Colonic mucosa (tissue), 4 donors: Measurements from ENCODE around the gene ARID5B. TPM values are rescaled to one million over a fixed set of nuclear protein-coding genes. Genes with fewer than 3 reads are reported as not detected.

Experiments
- DNase-seq: peaks from one replicate; pipeline ENCODE4 v3.0.0-alpha.2; 2020
- H3K27ac ChIP-seq: fragments of 200-600 bp; one replicate; pipeline ENCODE4 v1.8.0; 2021
- H3K27me3 ChIP-seq: fragments of 200-600 bp; one replicate; pipeline ENCODE4 v1.8.0; 2021
- H3K36me3 ChIP-seq: fragments of 200-600 bp; one replicate; pipeline ENCODE4 v1.8.0; 2021
- H3K4me1 ChIP-seq: fragments of 200-600 bp; one replicate; pipeline ENCODE4 v1.8.0; 2021; ENCODE audit warnings: mild to moderate bottlenecking
- H3K4me3 ChIP-seq: fragments of 200-600 bp; one replicate; pipeline ENCODE4 v1.8.0; 2021
- H3K9ac ChIP-seq, 2 donors: one replicate each; pipeline ENCODE4 v1.7.0; 2013; ENCODE audit warnings: control low read depth in 2 of 2, low read depth in 2 of 2, low read length in 2 of 2
- H3K9me3 ChIP-seq: fragments of 200-600 bp; one replicate; pipeline ENCODE4 v1.8.0; 2021
- CTCF ChIP-seq: fragments of 200-600 bp; IDR thresholded peaks from one replicate; pipeline ENCODE4 v1.8.0; 2022; ENCODE audit warnings: antibody characterized with exemption, mild to moderate bottlenecking
- intact Hi-C: fragments of 100-400 bp; cut with DNase I; formaldehyde crosslinking; loops from one replicate; pipeline ENCODE4 v1.14.1; 2022
- total RNA-seq, 2 donors: library from RNA; stranded (reverse); fragmentation: NEBNext Ultra II Directional in 1 of 2; extraction: Animal tissue kit (Norgen Biotek cat#: 25700) in 1 of 2; gene quantifications; one replicate each; pipeline ENCODE4 v1.2.1, GENCODE V29; 2021
- donor health status: healthy.
- donor health status: DM: no; HTN: no; CAD: no.
- donor health status: DM: no; HTN: no; CAD: no.

ARID5B gene
- total RNA-seq, 2 donors from 2014 or later, result 18.8 to 27.2 TPM

GRCh38 chr10:62014510-62014909, 113.0 kb downstream of the ARID5B start:
- Histone ChIP-seq H3K27ac (no peak overlapping the region), H3K4me1 (peaks cover 3% of the 10 kb centered on the region)
- intact Hi-C loops, result no loop called here

DNA sequence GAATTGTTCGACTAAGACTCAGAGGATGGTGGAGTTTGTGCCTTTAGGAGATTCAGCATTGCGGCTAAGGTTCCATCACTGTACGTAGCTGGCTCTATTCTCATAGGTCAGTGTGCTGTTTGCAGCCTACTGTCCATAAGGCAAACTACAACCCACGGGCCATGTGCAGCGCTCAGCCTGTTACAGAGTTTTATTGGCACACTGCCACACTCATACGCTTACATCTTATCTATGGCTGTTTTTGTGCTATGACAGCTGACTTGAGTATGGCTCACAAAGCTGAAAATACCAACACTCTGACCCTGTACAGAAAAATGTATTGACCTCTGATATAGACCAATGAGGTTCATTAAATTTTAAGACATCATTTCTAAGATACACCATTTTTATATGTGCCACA, 114.5 kb downstream of the ARID5B start:
- intact Hi-C loops, result no loop called here
- H3K27ac ChIP-seq, result no peak overlapping the region
- no peak overlapping the region for H3K9ac ChIP-seq
- no peaks in the 10 kb centered on the region for H3K9me3 ChIP-seq
- no peak overlapping the region for H3K4me3 ChIP-seq
- H3K27me3 ChIP-seq, result no peaks in the 10 kb centered on the region
- no peaks in the 10 kb centered on the region for H3K36me3 ChIP-seq
- H3K4me1 ChIP-seq, result peaks cover 3% of the 10 kb centered on the region
- TF ChIP-seq CTCF, result no peak
- DNase-seq, result no peak

More at GRCh38 chr10:62014510-62014909, 113.0 kb downstream of the ARID5B start:
- Histone ChIP-seq H3K36me3 (no peaks in the 10 kb centered on the region), H3K27me3 (no peaks in the 10 kb centered on the region), H3K9ac (no peak overlapping the region), H3K4me3 (no peak overlapping the region), H3K9me3 (no peaks in the 10 kb centered on the region)
- DNase-seq, result no peak
- TF ChIP-seq CTCF, result no peak

DNA sequence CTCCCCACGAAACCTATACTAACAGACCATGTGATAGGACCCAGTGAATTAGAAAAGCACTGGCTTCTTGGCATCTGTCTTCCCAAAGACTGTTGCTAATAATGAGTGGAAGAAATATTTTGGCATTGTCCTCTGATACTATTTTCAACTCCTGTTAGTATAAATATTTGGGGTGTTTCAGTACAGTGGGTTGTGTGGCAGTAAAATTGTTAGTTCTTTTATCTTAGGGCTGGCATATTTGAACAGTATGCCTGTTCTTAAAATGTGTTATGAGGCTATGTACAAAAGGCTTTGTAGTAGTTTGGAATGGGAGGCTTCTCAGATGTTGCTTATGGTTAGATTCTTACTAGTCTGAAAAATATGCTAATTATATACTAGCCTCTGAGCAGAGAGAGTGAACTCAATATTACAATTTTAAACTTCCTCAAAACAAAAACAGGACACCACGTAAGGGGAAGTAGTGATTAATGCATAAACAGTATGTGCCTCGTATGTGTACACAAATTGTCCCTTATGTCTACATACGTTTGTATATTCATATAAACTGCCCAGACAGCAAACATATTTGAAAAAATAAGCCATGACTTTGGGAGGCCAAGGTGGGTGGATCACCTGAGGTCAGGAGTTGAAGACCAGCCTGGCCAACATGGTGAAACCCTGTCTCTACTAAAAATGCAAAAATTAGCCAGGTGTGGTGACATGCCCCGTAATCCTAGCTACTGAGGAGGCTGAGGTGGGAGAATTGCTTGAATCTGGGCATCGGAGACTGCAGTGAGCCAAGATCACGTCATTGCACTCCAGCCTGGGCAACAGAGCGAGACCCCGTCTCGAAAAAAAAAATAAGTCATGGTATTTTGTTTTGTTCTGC, 115.4 kb downstream of the ARID5B start:
- no peak for DNase-seq
- H3K4me1 ChIP-seq, result peaks cover 3% of the 10 kb centered on the region
- H3K27me3 ChIP-seq, result no peaks in the 10 kb centered on the region
- no peak overlapping the region for H3K4me3 ChIP-seq
- H3K9me3 ChIP-seq, result no peaks in the 10 kb centered on the region
- H3K9ac ChIP-seq, result no peak overlapping the region
- TF ChIP-seq CTCF, result no peak
- no peaks in the 10 kb centered on the region for H3K36me3 ChIP-seq
- intact Hi-C loops, result no loop called here
- peak overlapping the region; percentile 49 for H3K27ac ChIP-seq

DNA sequence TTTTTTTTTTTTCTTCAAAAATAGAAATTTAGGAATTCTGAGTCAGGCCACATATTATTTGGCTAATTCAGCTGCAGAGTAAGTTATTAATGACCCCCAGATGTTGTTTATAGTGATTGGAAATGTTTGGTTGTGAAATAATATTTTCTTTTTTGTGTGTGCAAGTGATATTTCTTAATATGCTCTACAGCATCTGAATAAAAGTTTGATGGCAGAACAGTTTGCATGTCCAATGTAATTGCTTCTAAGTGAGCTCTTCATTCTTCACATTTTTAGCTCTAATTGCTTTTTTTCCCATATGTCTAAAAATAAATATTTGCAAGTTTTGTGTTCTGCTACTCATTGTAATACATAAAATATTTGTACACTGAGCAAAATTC, 116.0 kb downstream of the ARID5B start:
- Histone ChIP-seq H3K9ac (no peak overlapping the region), H3K36me3 (no peaks in the 10 kb centered on the region), H3K27me3 (no peaks in the 10 kb centered on the region), H3K4me1 (peaks cover 3% of the 10 kb centered on the region), H3K9me3 (no peaks in the 10 kb centered on the region), H3K27ac (peak overlapping the region; percentile 5), H3K4me3 (no peak overlapping the region)
- no peak for TF ChIP-seq CTCF
- intact Hi-C loops, result no loop called here
- no peak for DNase-seq

DNA sequence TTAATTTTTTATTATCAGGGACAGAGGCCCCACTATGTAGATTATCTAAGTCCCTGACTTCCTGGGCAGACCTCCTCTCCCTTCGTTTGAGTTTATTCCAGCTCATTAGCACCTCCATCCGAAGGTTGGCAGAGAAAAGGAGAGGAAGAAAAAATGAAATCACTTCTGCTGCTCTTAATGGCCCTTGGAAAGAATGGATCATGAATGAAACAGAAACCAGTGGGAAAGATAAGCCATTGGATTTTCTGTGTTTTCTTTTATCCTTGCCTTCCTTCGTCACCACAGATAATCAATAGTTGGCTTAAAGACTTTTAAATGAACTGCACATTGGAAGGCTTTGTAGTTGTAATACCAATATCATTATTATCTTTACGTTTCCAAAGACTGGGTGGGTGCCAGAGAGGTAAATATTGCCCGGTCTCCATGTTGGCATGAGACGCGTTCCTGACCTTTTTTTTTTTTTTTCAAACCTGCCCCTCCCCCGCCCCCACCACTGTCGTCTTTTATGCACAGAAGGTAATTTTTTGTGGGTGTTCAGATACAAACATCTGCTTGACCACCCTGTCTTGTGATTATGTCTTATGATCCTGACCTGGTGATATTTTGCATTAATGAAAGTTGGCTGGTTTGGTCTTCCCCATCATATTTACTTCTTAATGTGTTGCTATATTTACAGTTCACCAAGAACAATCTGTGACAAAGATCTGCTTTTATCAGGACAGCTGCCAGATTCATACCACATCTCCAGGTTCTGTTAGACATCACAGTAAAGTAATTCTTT, 116.8 kb downstream of the ARID5B start:
- Histone ChIP-seq H3K4me1 (peaks cover 3% of the 10 kb centered on the region), H3K9ac (peak overlapping the region in 1 of 2 donors; percentile 31), H3K27me3 (no peaks in the 10 kb centered on the region), H3K27ac (peak overlapping the region; percentile 14), H3K9me3 (no peaks in the 10 kb centered on the region), H3K4me3 (no peak overlapping the region), H3K36me3 (no peaks in the 10 kb centered on the region)
- DNase-seq, result no peak
- no peak for TF ChIP-seq CTCF
- intact Hi-C loops, result no loop called here
